Measurements from ENCODE around the gene B4GALT5. TPM values are rescaled to one million over a fixed set of nuclear protein-coding genes. Genes with fewer than 3 reads are reported as not detected.

The B4GALT5 gene
- polyA plus RNA-seq, 2 donors = 17.9 to 28.3 TPM

GRCh38 chr20:49635866-49636265 lies 77.8 kb downstream of the B4GALT5 start:
- peaks cover 0 to 9% of the 10 kb centered on the region in 2 donors for H3K4me1 ChIP-seq (ENCODE audit: control insufficient read depth in 2 of 2, insufficient read depth in 2 of 2, low read length in 1 of 2)
- no peaks in the 10 kb centered on the region for H3K27me3 ChIP-seq (ENCODE audit: control insufficient read depth in 1 of 2, insufficient read depth in 2 of 2, low read length in 2 of 2)
- H3K36me3 ChIP-seq (ENCODE audit: control insufficient read depth in 2 of 2, insufficient read depth in 2 of 2, low read length in 1 of 2) = peaks cover 12 to 42% of the 10 kb centered on the region in 2 donors
- H3K4me3 ChIP-seq (ENCODE audit: low read depth in 1 of 2, low read length in 2 of 2) = no peak overlapping the region
- H3K27ac ChIP-seq (ENCODE audit: low read depth in 2 of 2, low read length in 1 of 2) = no peak overlapping the region
- no peaks in the 10 kb centered on the region for H3K9me3 ChIP-seq (ENCODE audit: control insufficient read depth in 2 of 2, insufficient read depth in 1 of 2, low read depth in 1 of 2, low read length in 1 of 2)
- 82 to 91% methylated on average over 12 of the region's 12 CpGs for WGBS, 2 donors

GRCh38 chr20:49635166-49635565 lies 78.5 kb downstream of the B4GALT5 start:
- Histone ChIP-seq H3K9me3 (ENCODE audit: control insufficient read depth in 2 of 2, insufficient read depth in 1 of 2, low read depth in 1 of 2, low read length in 1 of 2) (no peaks in the 10 kb centered on the region), H3K27ac (ENCODE audit: low read depth in 2 of 2, low read length in 1 of 2) (no peak overlapping the region), H3K36me3 (ENCODE audit: control insufficient read depth in 2 of 2, insufficient read depth in 2 of 2, low read length in 1 of 2) (peaks cover 10 to 41% of the 10 kb centered on the region in 2 donors), H3K27me3 (ENCODE audit: control insufficient read depth in 1 of 2, insufficient read depth in 2 of 2, low read length in 2 of 2) (no peaks in the 10 kb centered on the region), H3K4me3 (ENCODE audit: low read depth in 1 of 2, low read length in 2 of 2) (no peak overlapping the region), H3K4me1 (ENCODE audit: control insufficient read depth in 2 of 2, insufficient read depth in 2 of 2, low read length in 1 of 2) (peaks cover 3 to 9% of the 10 kb centered on the region in 2 donors)
- WGBS, 2 donors = 80 to 82% methylated on average over 16 of the region's 16 CpGs

- Histone ChIP-seq H3K4me1 (ENCODE audit: control insufficient read depth in 2 of 2, insufficient read depth in 2 of 2, low read length in 1 of 2) (peaks cover 3 to 9% of the 10 kb centered on the region in 2 donors), H3K27ac (ENCODE audit: low read depth in 2 of 2, low read length in 1 of 2) (no peak overlapping the region), H3K9me3 (ENCODE audit: control insufficient read depth in 2 of 2, insufficient read depth in 1 of 2, low read depth in 1 of 2, low read length in 1 of 2) (no peaks in the 10 kb centered on the region), H3K4me3 (ENCODE audit: low read depth in 1 of 2, low read length in 2 of 2) (no peak overlapping the region), H3K27me3 (ENCODE audit: control insufficient read depth in 1 of 2, insufficient read depth in 2 of 2, low read length in 2 of 2) (no peaks in the 10 kb centered on the region), H3K36me3 (ENCODE audit: control insufficient read depth in 2 of 2, insufficient read depth in 2 of 2, low read length in 1 of 2) (peaks cover 7 to 33% of the 10 kb centered on the region in 2 donors)
- 88 to 92% methylated on average over 5 of the region's 5 CpGs for WGBS, 2 donors
Measured at GRCh38 chr20:49634116-49634515, 79.6 kb downstream of the B4GALT5 start.

GRCh38 chr20:49633643-49634042 lies 80.0 kb downstream of the B4GALT5 start:
- H3K9me3 ChIP-seq (ENCODE audit: control insufficient read depth in 2 of 2, insufficient read depth in 1 of 2, low read depth in 1 of 2, low read length in 1 of 2) = no peaks in the 10 kb centered on the region
- H3K4me1 ChIP-seq (ENCODE audit: control insufficient read depth in 2 of 2, insufficient read depth in 2 of 2, low read length in 1 of 2) = peaks cover 3 to 9% of the 10 kb centered on the region in 2 donors
- H3K27ac ChIP-seq (ENCODE audit: low read depth in 2 of 2, low read length in 1 of 2) = no peak overlapping the region
- H3K27me3 ChIP-seq (ENCODE audit: control insufficient read depth in 1 of 2, insufficient read depth in 2 of 2, low read length in 2 of 2) = no peaks in the 10 kb centered on the region
- no peak overlapping the region for H3K4me3 ChIP-seq (ENCODE audit: low read depth in 1 of 2, low read length in 2 of 2)
- 92 to 96% methylated on average over 4 of the region's 4 CpGs for WGBS, 2 donors
- peaks cover 7 to 33% of the 10 kb centered on the region in 2 donors for H3K36me3 ChIP-seq (ENCODE audit: control insufficient read depth in 2 of 2, insufficient read depth in 2 of 2, low read length in 1 of 2)

- Histone ChIP-seq H3K9me3 (ENCODE audit: control insufficient read depth in 2 of 2, insufficient read depth in 1 of 2, low read depth in 1 of 2, low read length in 1 of 2) (no peaks in the 10 kb centered on the region), H3K36me3 (ENCODE audit: control insufficient read depth in 2 of 2, insufficient read depth in 2 of 2, low read length in 1 of 2) (peaks cover 7 to 33% of the 10 kb centered on the region in 2 donors), H3K27ac (ENCODE audit: low read depth in 2 of 2, low read length in 1 of 2) (no peak overlapping the region), H3K4me3 (ENCODE audit: low read depth in 1 of 2, low read length in 2 of 2) (no peak overlapping the region), H3K27me3 (ENCODE audit: control insufficient read depth in 1 of 2, insufficient read depth in 2 of 2, low read length in 2 of 2) (no peaks in the 10 kb centered on the region), H3K4me1 (ENCODE audit: control insufficient read depth in 2 of 2, insufficient read depth in 2 of 2, low read length in 1 of 2) (peaks cover 3 to 9% of the 10 kb centered on the region in 2 donors)
- 93% methylated on average over 5 of the region's 5 CpGs for WGBS, 2 donors
Measured at GRCh38 chr20:49633023-49633422, 80.7 kb downstream of the B4GALT5 start.

- 86 to 91% methylated on average over 15 of the region's 15 CpGs for WGBS, 2 donors
- Histone ChIP-seq H3K9me3 (ENCODE audit: control insufficient read depth in 2 of 2, insufficient read depth in 1 of 2, low read depth in 1 of 2, low read length in 1 of 2) (no peaks in the 10 kb centered on the region), H3K36me3 (ENCODE audit: control insufficient read depth in 2 of 2, insufficient read depth in 2 of 2, low read length in 1 of 2) (peaks cover 5 to 31% of the 10 kb centered on the region in 2 donors), H3K4me3 (ENCODE audit: low read depth in 1 of 2, low read length in 2 of 2) (no peak overlapping the region), H3K27me3 (ENCODE audit: control insufficient read depth in 1 of 2, insufficient read depth in 2 of 2, low read length in 2 of 2) (no peaks in the 10 kb centered on the region), H3K4me1 (ENCODE audit: control insufficient read depth in 2 of 2, insufficient read depth in 2 of 2, low read length in 1 of 2) (peaks cover 3 to 14% of the 10 kb centered on the region in 2 donors), H3K27ac (ENCODE audit: low read depth in 2 of 2, low read length in 1 of 2) (peak overlapping the region in 1 of 2 donors; percentile 28)
Measured at GRCh38 chr20:49631856-49632418, 81.7 kb downstream of the B4GALT5 start.

GRCh38 chr20:49631061-49631716 lies 82.5 kb downstream of the B4GALT5 start:
- peaks cover 0 to 26% of the 10 kb centered on the region in 2 donors for H3K36me3 ChIP-seq (ENCODE audit: control insufficient read depth in 2 of 2, insufficient read depth in 2 of 2, low read length in 1 of 2)
- WGBS, 2 donors = 48 to 51% methylated on average over 9 of the region's 9 CpGs
- H3K9me3 ChIP-seq (ENCODE audit: control insufficient read depth in 2 of 2, insufficient read depth in 1 of 2, low read depth in 1 of 2, low read length in 1 of 2) = no peaks in the 10 kb centered on the region
- H3K27me3 ChIP-seq (ENCODE audit: control insufficient read depth in 1 of 2, insufficient read depth in 2 of 2, low read length in 2 of 2) = no peaks in the 10 kb centered on the region
- no peak overlapping the region for H3K4me3 ChIP-seq (ENCODE audit: low read depth in 1 of 2, low read length in 2 of 2)
- peak overlapping the region in 1 of 2 donors; percentile 28 for H3K27ac ChIP-seq (ENCODE audit: low read depth in 2 of 2, low read length in 1 of 2)
- H3K4me1 ChIP-seq (ENCODE audit: control insufficient read depth in 2 of 2, insufficient read depth in 2 of 2, low read length in 1 of 2) = peaks cover 3 to 14% of the 10 kb centered on the region in 2 donors

GRCh38 chr20:49630396-49630951 lies 83.2 kb downstream of the B4GALT5 start:
- H3K4me1 ChIP-seq (ENCODE audit: control insufficient read depth in 2 of 2, insufficient read depth in 2 of 2, low read length in 1 of 2) = peaks cover 3 to 14% of the 10 kb centered on the region in 2 donors
- H3K36me3 ChIP-seq (ENCODE audit: control insufficient read depth in 2 of 2, insufficient read depth in 2 of 2, low read length in 1 of 2) = peaks cover 0 to 20% of the 10 kb centered on the region in 2 donors
- 66 to 79% methylated on average over 10 of the region's 10 CpGs for WGBS, 2 donors
- H3K4me3 ChIP-seq (ENCODE audit: low read depth in 1 of 2, low read length in 2 of 2) = no peak overlapping the region
- no peaks in the 10 kb centered on the region for H3K9me3 ChIP-seq (ENCODE audit: control insufficient read depth in 2 of 2, insufficient read depth in 1 of 2, low read depth in 1 of 2, low read length in 1 of 2)
- H3K27ac ChIP-seq (ENCODE audit: low read depth in 2 of 2, low read length in 1 of 2) = peak overlapping the region in 1 of 2 donors; percentile 13
- no peaks in the 10 kb centered on the region for H3K27me3 ChIP-seq (ENCODE audit: control insufficient read depth in 1 of 2, insufficient read depth in 2 of 2, low read length in 2 of 2)

GRCh38 chr20:49629606-49630005 lies 84.1 kb downstream of the B4GALT5 start:
- peaks cover 3 to 14% of the 10 kb centered on the region in 2 donors for H3K4me1 ChIP-seq (ENCODE audit: control insufficient read depth in 2 of 2, insufficient read depth in 2 of 2, low read length in 1 of 2)
- H3K36me3 ChIP-seq (ENCODE audit: control insufficient read depth in 2 of 2, insufficient read depth in 2 of 2, low read length in 1 of 2) = peaks cover 0 to 13% of the 10 kb centered on the region in 2 donors
- no peak overlapping the region for H3K4me3 ChIP-seq (ENCODE audit: low read depth in 1 of 2, low read length in 2 of 2)
- WGBS, 2 donors = 83 to 84% methylated on average over 1 of the region's 1 CpG
- no peaks in the 10 kb centered on the region for H3K27me3 ChIP-seq (ENCODE audit: control insufficient read depth in 1 of 2, insufficient read depth in 2 of 2, low read length in 2 of 2)
- no peaks in the 10 kb centered on the region for H3K9me3 ChIP-seq (ENCODE audit: control insufficient read depth in 2 of 2, insufficient read depth in 1 of 2, low read depth in 1 of 2, low read length in 1 of 2)
- H3K27ac ChIP-seq (ENCODE audit: low read depth in 2 of 2, low read length in 1 of 2) = no peak overlapping the region

Data from esophagus (tissue), 2 donors.